ENCODE measurements around the gene DEPDC5. TPM values are rescaled to one million over a fixed set of nuclear protein-coding genes. Genes with fewer than 3 reads are reported as not detected.

The DEPDC5 gene
- total RNA-seq, 1 donor from 2014 or later: 13.0 TPM

DNA sequence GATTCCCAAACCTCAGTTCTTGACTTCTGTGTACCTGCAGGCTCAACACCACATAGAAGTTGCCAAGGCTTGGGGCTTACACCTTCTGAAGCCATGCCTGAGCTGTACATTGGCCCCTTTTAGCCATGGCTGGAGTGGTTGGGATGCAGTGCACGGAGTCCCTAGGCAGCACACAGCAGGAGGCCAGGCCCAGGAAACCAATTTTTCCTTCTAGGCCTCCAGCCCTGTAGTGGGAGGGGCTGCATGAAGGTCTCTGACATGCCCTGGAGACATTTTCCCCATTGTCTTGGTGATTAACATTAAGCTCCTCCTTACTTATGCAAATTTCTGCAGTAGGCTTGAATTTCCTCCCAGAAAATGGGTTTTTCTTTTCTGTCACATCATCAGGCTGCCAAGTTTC lies 94.6 kb downstream of the DEPDC5 start:
- H4K20me1 ChIP-seq (ENCODE audit: insufficient read depth, low read length): no peaks in the 10 kb centered on the region
- no peaks in the 10 kb centered on the region for H3K27me3 ChIP-seq (ENCODE audit: insufficient read depth, low read length)
- H3K27ac Mint-ChIP-seq (ENCODE audit: unreplicated experiment): no peak overlapping the region
- no peaks in the 10 kb centered on the region for H3K27me3 Mint-ChIP-seq (ENCODE audit: low read depth, unreplicated experiment)
- peaks cover 32% of the 10 kb centered on the region for H3K36me3 Mint-ChIP-seq (ENCODE audit: low read depth, unreplicated experiment)
- H3K9me3 Mint-ChIP-seq (ENCODE audit: unreplicated experiment): no peaks in the 10 kb centered on the region
- no peak overlapping the region for H3K4me2 ChIP-seq (ENCODE audit: low read length)
- peaks cover 13% of the 10 kb centered on the region for H3K4me1 ChIP-seq (ENCODE audit: insufficient read depth, low read length)
- no peak overlapping the region for H3K4me3 ChIP-seq (ENCODE audit: insufficient read depth, low read depth, low read length)
- no peak overlapping the region for H3K9ac ChIP-seq (ENCODE audit: low read length)
- peaks cover 3% of the 10 kb centered on the region for H3K4me1 Mint-ChIP-seq (ENCODE audit: low read depth, unreplicated experiment)
- no peak for DNase-seq (ENCODE audit: low read depth)
- no peak overlapping the region for H2AFZ ChIP-seq (ENCODE audit: low read depth, low read length)
- TF ChIP-seq, protein P1, sequence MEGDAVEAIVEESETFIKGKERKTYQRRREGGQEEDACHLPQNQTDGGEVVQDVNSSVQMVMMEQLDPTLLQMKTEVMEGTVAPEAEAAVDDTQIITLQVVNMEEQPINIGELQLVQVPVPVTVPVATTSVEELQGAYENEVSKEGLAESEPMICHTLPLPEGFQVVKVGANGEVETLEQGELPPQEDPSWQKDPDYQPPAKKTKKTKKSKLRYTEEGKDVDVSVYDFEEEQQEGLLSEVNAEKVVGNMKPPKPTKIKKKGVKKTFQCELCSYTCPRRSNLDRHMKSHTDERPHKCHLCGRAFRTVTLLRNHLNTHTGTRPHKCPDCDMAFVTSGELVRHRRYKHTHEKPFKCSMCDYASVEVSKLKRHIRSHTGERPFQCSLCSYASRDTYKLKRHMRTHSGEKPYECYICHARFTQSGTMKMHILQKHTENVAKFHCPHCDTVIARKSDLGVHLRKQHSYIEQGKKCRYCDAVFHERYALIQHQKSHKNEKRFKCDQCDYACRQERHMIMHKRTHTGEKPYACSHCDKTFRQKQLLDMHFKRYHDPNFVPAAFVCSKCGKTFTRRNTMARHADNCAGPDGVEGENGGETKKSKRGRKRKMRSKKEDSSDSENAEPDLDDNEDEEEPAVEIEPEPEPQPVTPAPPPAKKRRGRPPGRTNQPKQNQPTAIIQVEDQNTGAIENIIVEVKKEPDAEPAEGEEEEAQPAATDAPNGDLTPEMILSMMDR (IDR thresholded peaks at IDR 0.05; ENCODE audit: insufficient read depth, low read depth, low read length): no peak
- no peak for TF ChIP-seq EZH2 (IDR thresholded peaks at IDR 0.05; ENCODE audit: insufficient read depth, low read length)
- H3K36me3 ChIP-seq (ENCODE audit: insufficient read depth, low read length): peaks cover 2% of the 10 kb centered on the region
- no peak overlapping the region for H3K4me3 Mint-ChIP-seq (ENCODE audit: unreplicated experiment)
- H3K9me3 ChIP-seq (ENCODE audit: insufficient read depth, low read depth, low read length): no peaks in the 10 kb centered on the region
- no peak overlapping the region for H3K27ac ChIP-seq (ENCODE audit: low read depth, low read length)
- FAIRE-seq: no peak
- H3K79me2 ChIP-seq (ENCODE audit: insufficient read depth, low read length): no peaks in the 10 kb centered on the region

DNA sequence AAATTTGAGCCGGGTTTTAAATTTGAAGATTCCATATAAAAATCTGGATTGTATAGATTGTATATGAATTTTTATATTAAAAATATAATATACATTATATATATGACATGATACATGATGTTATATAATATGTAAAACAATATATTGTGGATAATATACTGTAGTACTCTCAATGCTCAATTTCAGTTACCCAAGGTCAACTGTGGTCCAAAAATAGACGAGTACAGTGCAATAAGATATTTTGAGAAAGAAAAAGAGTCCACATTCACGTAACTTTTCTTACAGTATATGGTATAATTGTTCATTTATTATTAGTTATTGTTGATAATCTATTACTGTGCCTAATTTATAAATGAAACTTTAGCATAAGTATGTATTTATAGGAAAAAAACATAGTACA lies 96.3 kb downstream of the DEPDC5 start:
- Histone ChIP-seq H3K36me3 (ENCODE audit: insufficient read depth, low read length) (no peaks in the 10 kb centered on the region), H4K20me1 (ENCODE audit: insufficient read depth, low read length) (no peaks in the 10 kb centered on the region), H3K4me3 (ENCODE audit: insufficient read depth, low read depth, low read length) (no peak overlapping the region), H3K79me2 (ENCODE audit: insufficient read depth, low read length) (no peaks in the 10 kb centered on the region), H3K27ac (ENCODE audit: low read depth, low read length) (no peak overlapping the region), H3K4me1 (ENCODE audit: insufficient read depth, low read length) (peaks cover 13% of the 10 kb centered on the region), H3K27me3 (ENCODE audit: insufficient read depth, low read length) (no peaks in the 10 kb centered on the region), H3K9me3 (ENCODE audit: insufficient read depth, low read depth, low read length) (no peaks in the 10 kb centered on the region), H2AFZ (ENCODE audit: low read depth, low read length) (no peak overlapping the region), H3K9ac (ENCODE audit: low read length) (no peak overlapping the region), H3K4me2 (ENCODE audit: low read length) (no peak overlapping the region)
- FAIRE-seq: no peak
- Mint-ChIP-seq H3K27me3 (ENCODE audit: low read depth, unreplicated experiment) (no peaks in the 10 kb centered on the region), H3K27ac (ENCODE audit: unreplicated experiment) (no peak overlapping the region), H3K9me3 (ENCODE audit: unreplicated experiment) (no peaks in the 10 kb centered on the region), H3K4me1 (ENCODE audit: low read depth, unreplicated experiment) (peaks cover 3% of the 10 kb centered on the region), H3K36me3 (ENCODE audit: low read depth, unreplicated experiment) (peaks cover 29% of the 10 kb centered on the region), H3K4me3 (ENCODE audit: unreplicated experiment) (no peak overlapping the region)
- no peak for TF ChIP-seq EZH2 (IDR thresholded peaks at IDR 0.05; ENCODE audit: insufficient read depth, low read length)
- TF ChIP-seq, protein P1 (IDR thresholded peaks at IDR 0.05; ENCODE audit: insufficient read depth, low read depth, low read length): no peak
- DNase-seq (ENCODE audit: low read depth): no peak

DNA sequence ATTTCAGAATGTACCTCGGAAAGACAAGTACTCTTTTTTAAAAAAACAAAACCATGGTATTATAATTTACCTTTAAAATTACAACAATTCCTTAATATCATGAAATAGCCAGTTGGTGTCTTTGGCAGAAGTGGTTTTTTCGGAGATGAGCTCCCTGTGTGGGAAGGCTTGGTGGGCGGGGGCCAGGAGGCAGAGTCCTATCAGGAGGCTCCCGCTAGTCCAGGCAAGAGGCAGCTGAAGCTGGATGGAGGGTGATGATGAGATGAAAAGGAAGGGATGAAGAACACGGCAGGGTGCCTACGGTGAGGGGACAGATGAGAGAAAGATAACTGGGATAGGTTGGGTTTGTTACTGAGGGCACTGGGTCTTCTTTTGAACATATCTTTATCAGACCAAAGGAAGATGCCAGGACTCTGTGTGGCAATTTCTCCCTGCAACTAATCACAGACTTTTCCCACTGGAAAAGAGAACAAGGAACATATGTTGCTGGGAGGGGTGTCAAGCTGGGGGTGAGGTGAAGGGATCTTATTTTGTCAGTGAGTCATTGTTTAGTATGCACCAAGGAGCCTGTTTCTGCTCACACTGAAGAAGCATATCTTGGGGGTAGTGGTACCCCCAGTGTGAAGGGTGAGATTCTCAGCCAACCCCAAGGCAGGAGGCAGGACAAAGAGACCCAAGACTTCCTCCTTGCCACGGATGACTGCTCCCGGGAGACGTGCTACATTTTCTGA lies 99.0 kb downstream of the DEPDC5 start:
- Mint-ChIP-seq H3K27me3 (ENCODE audit: low read depth, unreplicated experiment) (no peaks in the 10 kb centered on the region), H3K9me3 (ENCODE audit: unreplicated experiment) (no peaks in the 10 kb centered on the region), H3K36me3 (ENCODE audit: low read depth, unreplicated experiment) (peaks cover 17% of the 10 kb centered on the region), H3K4me1 (ENCODE audit: low read depth, unreplicated experiment) (peaks cover 9% of the 10 kb centered on the region), H3K4me3 (ENCODE audit: unreplicated experiment) (no peak overlapping the region), H3K27ac (ENCODE audit: unreplicated experiment) (peak overlapping the region; percentile 9)
- H4K20me1 ChIP-seq (ENCODE audit: insufficient read depth, low read length): no peaks in the 10 kb centered on the region
- TF ChIP-seq EZH2 (IDR thresholded peaks at IDR 0.05; ENCODE audit: insufficient read depth, low read length): no peak
- TF ChIP-seq, protein P1 (IDR thresholded peaks at IDR 0.05; ENCODE audit: insufficient read depth, low read depth, low read length): no peak
- H3K36me3 ChIP-seq (ENCODE audit: insufficient read depth, low read length): peaks cover 3% of the 10 kb centered on the region
- DNase-seq (ENCODE audit: low read depth) (no peak), FAIRE-seq (no peak)
- peak overlapping the region; percentile 10 for H3K4me2 ChIP-seq (ENCODE audit: low read length)
- no peak overlapping the region for H3K4me3 ChIP-seq (ENCODE audit: insufficient read depth, low read depth, low read length)
- no peaks in the 10 kb centered on the region for H3K79me2 ChIP-seq (ENCODE audit: insufficient read depth, low read length)
- no peak overlapping the region for H2AFZ ChIP-seq (ENCODE audit: low read depth, low read length)
- no peak overlapping the region for H3K9ac ChIP-seq (ENCODE audit: low read length)
- H3K4me1 ChIP-seq (ENCODE audit: insufficient read depth, low read length): peaks cover 11% of the 10 kb centered on the region
- no peaks in the 10 kb centered on the region for H3K27me3 ChIP-seq (ENCODE audit: insufficient read depth, low read length)
- no peaks in the 10 kb centered on the region for H3K9me3 ChIP-seq (ENCODE audit: insufficient read depth, low read depth, low read length)
- H3K27ac ChIP-seq (ENCODE audit: low read depth, low read length): no peak overlapping the region
